ENCODE measurements around the gene CELA1. TPM values are rescaled to one million over a fixed set of nuclear protein-coding genes. Genes with fewer than 3 reads are reported as not detected.

Gene CELA1
- total and polyA plus RNA-seq, 10 of the 15 experiments (the other 5 are each of a cell fraction or from before 2014, with no cell fraction given), result not detected

DNA sequence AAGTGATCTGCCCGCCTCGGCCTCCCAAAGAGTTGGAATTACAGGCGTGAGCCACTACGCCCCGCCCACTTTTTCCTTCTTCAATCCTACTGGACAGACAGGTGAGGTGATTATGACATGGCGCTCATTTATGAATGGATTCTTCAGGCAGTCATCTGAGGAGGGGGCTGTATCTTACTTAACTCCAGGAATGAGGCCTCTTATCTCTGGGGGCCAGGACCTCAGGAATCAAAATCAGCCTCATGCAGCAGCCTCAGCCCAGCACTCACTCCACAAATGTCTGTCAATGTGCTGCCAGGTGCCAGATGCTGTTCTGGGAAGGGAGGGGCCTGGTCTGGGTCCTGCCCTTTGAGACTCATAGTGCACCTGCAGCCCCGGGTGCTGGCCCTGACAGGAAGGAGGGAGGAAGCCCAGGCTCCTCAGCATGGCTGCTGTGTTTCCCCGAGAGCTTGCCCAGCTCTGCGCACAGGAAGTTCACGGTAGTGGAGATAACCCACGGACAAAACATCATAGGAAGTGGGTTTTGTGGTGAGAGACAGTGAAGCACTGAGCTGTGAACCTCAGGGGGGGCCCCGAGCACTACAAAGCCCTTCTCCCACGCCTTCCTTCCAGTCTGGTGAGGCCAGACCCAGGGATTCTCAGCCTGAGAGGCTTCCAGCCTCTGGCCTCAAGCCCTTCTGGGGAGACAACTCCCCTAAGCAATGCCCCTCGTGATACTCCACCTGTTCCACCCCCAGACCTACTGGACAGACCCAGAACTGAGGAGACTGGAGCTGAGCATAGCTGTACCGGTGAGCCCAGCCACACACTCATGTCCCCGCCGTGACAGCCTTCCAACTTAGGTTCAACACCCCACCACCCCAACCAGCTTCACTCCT lies 22.4 kb upstream of the CELA1 start (continued):
- TF ChIP-seq BCL11A (IDR thresholded peaks at IDR 0.05; ENCODE audit: low read depth, low read length) (peak; percentile 81), SMAD5 (IDR thresholded peaks at IDR 0.05; ENCODE audit: low read depth) (no peak), IKZF1 (conservative IDR thresholded peaks at IDR 0.05) (peak; percentile 99), BHLHE40 (IDR thresholded peaks at IDR 0.05; ENCODE audit: borderline replicate concordance in 1 of 2, low read depth in 2 of 2, low read length in 1 of 2) (peak; percentile 90), RELA (IDR thresholded peaks at IDR 0.05; ENCODE audit: borderline replicate concordance, partially characterized antibody) (peak; percentile 78), TCF12 (IDR thresholded peaks at IDR 0.05; ENCODE audit: low read depth, low read length) (peak; percentile 97), NFYA (IDR thresholded peaks at IDR 0.05; ENCODE audit: borderline replicate concordance, low read depth, low read length) (no peak), SUZ12 (IDR thresholded peaks at IDR 0.05; ENCODE audit: unreplicated experiment) (no peak), TCF3 (IDR thresholded peaks at IDR 0.05; ENCODE audit: borderline replicate concordance, insufficient read depth, low read depth, low read length) (peak; percentile 97), KDM1A (IDR thresholded peaks at IDR 0.05; ENCODE audit: borderline replicate concordance) (no peak), RCOR1 (conservative IDR thresholded peaks at IDR 0.05; ENCODE audit: low read depth, low read length) (no peak; the same call in 1 of the 2 replicates), CREM (IDR thresholded peaks at IDR 0.05; ENCODE audit: low read depth) (peak; percentile 96), ZZZ3 (IDR thresholded peaks at IDR 0.05; ENCODE audit: control insufficient read depth, insufficient read length, low read depth) (no peak), CHD2 (IDR thresholded peaks at IDR 0.05; ENCODE audit: borderline replicate concordance, low read depth, low read length) (peak; percentile 71; the same call in 1 of the 2 replicates), SUPT20H (IDR thresholded peaks at IDR 0.05; ENCODE audit: borderline replicate concordance, control insufficient read depth, low read depth, low read length) (no peak), TAF1 (IDR thresholded peaks at IDR 0.05; ENCODE audit: borderline replicate concordance, low read depth, low read length) (no peak; the same call in 1 of the 2 replicates), PML (IDR thresholded peaks at IDR 0.05; ENCODE audit: low read length) (peak; percentile 91; the same call in 1 of the 2 replicates), ZBED1 (IDR thresholded peaks at IDR 0.05; ENCODE audit: borderline replicate concordance) (peak; percentile 98)
- TF ChIP-seq, protein P1, sequence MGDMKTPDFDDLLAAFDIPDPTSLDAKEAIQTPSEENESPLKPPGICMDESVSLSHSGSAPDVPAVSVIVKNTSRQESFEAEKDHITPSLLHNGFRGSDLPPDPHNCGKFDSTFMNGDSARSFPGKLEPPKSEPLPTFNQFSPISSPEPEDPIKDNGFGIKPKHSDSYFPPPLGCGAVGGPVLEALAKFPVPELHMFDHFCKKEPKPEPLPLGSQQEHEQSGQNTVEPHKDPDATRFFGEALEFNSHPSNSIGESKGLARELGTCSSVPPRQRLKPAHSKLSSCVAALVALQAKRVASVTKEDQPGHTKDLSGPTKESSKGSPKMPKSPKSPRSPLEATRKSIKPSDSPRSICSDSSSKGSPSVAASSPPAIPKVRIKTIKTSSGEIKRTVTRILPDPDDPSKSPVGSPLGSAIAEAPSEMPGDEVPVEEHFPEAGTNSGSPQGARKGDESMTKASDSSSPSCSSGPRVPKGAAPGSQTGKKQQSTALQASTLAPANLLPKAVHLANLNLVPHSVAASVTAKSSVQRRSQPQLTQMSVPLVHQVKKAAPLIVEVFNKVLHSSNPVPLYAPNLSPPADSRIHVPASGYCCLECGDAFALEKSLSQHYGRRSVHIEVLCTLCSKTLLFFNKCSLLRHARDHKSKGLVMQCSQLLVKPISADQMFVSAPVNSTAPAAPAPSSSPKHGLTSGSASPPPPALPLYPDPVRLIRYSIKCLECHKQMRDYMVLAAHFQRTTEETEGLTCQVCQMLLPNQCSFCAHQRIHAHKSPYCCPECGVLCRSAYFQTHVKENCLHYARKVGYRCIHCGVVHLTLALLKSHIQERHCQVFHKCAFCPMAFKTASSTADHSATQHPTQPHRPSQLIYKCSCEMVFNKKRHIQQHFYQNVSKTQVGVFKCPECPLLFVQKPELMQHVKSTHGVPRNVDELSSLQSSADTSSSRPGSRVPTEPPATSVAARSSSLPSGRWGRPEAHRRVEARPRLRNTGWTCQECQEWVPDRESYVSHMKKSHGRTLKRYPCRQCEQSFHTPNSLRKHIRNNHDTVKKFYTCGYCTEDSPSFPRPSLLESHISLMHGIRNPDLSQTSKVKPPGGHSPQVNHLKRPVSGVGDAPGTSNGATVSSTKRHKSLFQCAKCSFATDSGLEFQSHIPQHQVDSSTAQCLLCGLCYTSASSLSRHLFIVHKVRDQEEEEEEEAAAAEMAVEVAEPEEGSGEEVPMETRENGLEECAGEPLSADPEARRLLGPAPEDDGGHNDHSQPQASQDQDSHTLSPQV (IDR thresholded peaks at IDR 0.05), result no peak
- TF ChIP-seq, protein P2, sequence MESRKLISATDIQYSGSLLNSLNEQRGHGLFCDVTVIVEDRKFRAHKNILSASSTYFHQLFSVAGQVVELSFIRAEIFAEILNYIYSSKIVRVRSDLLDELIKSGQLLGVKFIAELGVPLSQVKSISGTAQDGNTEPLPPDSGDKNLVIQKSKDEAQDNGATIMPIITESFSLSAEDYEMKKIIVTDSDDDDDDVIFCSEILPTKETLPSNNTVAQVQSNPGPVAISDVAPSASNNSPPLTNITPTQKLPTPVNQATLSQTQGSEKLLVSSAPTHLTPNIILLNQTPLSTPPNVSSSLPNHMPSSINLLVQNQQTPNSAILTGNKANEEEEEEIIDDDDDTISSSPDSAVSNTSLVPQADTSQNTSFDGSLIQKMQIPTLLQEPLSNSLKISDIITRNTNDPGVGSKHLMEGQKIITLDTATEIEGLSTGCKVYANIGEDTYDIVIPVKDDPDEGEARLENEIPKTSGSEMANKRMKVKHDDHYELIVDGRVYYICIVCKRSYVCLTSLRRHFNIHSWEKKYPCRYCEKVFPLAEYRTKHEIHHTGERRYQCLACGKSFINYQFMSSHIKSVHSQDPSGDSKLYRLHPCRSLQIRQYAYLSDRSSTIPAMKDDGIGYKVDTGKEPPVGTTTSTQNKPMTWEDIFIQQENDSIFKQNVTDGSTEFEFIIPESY (IDR thresholded peaks at IDR 0.05), result no peak
- TF ChIP-seq, protein P3, sequence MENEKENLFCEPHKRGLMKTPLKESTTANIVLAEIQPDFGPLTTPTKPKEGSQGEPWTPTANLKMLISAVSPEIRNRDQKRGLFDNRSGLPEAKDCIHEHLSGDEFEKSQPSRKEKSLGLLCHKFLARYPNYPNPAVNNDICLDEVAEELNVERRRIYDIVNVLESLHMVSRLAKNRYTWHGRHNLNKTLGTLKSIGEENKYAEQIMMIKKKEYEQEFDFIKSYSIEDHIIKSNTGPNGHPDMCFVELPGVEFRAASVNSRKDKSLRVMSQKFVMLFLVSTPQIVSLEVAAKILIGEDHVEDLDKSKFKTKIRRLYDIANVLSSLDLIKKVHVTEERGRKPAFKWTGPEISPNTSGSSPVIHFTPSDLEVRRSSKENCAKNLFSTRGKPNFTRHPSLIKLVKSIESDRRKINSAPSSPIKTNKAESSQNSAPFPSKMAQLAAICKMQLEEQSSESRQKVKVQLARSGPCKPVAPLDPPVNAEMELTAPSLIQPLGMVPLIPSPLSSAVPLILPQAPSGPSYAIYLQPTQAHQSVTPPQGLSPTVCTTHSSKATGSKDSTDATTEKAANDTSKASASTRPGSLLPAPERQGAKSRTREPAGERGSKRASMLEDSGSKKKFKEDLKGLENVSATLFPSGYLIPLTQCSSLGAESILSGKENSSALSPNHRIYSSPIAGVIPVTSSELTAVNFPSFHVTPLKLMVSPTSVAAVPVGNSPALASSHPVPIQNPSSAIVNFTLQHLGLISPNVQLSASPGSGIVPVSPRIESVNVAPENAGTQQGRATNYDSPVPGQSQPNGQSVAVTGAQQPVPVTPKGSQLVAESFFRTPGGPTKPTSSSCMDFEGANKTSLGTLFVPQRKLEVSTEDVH (IDR thresholded peaks at IDR 0.05; ENCODE audit: low read depth, partially characterized antibody), result no peak
